NCI-H1105 (cell line): Measurements from ENCODE around the gene TMEM131.
"Not testable (repeated sequence)": the region's sequence is repeated elsewhere in the genome, so short reads cannot be mapped to it uniquely, and the experiment has no call there.

Experiments
- DNase-seq: peaks from one replicate; lab custom pipeline; 2025; lab: John Stamatoyannopoulos, UW

The TMEM131 gene

DNA sequence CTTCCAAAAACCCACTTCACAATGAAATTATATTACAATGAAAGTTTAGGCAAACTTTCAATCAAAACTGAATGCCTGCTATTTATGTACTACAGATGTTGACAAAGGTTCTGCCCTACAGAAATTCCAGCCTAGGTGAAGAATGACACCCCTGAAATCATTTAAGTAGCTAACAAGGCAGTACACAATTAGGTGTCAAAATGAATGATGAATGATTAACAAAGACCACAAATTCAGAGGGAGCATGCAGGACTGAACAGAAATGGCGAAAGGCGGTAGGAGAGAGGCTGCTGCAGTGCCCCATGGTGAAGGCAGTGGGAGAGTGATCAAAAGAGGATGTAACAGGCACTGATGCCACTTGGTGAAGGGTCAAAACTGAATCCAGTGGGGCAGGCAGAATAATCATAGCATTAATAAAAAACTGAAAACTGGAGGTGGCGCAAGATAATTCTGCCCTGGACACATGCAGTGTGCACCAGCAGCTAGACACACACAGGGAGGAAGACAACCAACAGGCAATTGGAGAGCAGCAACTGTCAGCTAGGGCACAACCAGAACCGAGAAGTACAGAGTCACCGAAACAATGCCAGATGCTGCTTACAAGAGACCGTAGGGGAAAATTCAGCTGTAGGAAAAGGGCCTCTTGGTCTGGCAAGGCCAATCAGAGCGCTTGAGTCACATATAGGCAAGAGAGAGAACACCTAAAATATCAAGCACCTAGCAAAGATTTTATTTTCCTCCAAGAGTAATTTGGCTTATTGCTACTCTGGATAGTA, 4.5 kb downstream of the TMEM131 start:
- no peak for DNase-seq

DNA sequence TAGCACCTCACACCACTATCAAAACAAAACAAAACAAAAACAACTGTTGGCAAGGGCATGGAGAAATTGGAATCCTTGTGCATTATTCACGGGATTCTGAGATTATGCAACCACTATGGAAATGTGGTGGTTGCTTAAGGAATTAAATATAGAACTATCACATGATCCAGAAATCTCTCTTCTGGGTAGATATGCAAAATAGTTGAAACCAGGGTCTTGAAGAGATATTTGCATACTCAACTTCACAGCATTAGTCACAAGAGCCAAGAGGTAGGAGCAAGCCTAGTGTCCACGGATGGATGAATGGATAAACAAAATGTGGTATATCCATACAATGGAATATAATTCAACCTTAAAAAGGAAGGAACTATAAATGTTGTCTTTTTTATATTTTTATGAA, 7.0 kb downstream of the TMEM131 start:
- no peak for DNase-seq

DNA sequence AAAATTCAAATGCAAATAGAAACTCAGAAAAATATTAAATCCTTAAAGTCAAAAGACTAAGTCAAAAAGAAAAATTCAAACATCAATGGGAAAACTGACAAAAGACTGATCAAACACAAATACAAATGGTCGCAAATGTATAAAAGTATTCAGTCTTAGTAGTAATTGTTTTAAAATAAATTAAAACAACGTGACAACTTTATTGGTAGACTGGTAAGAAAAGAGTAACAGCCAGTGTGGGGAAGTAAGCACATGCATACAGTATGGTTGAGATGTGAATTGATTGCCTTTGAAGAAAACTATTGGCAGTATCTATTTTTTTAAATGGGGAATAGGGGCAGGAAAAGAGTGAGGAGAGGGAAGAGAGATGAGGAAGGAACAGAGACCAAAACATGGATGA, 9.8 kb downstream of the TMEM131 start:
- DNase-seq: no peak

DNA sequence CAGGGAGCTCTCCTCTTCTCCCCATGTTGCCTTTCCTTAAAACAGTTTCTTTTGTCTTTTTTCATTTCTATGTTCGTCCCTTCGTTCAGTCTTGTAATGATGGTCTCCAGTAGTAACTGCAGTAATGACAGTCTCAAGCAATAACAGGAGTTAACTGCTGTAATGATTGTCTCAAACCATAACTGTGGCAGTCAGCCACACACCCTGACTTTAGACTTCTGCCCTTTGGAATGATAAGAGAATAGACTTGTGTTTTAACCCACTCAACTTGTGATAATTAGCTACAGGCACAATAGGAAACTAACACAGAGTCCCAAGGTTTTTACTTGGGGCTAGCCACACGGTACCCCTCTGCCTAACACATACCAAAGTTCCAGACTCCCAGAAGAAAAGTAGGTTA, 12.1 kb downstream of the TMEM131 start:
- no peak for DNase-seq

DNA sequence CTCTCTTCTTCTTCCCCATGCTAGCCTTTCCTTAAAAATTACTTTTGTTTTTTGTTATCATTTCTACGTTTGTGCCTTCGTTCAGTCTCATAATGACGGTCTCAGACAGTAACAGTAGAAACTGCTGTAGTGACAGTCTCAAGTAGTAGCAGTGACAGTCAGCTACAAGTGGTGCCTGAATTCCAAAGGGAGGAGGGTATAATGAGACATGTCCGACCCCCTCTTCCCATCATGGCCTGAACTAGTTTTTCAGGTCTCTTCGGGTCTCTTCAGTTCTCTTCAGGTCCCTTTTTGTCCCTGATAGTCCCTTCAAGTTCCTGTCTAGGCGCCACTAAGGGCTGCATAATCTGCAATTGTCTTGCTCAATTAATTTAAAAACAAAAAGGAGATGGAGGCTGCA, 12.6 kb downstream of the TMEM131 start:
- no peak for DNase-seq

DNA sequence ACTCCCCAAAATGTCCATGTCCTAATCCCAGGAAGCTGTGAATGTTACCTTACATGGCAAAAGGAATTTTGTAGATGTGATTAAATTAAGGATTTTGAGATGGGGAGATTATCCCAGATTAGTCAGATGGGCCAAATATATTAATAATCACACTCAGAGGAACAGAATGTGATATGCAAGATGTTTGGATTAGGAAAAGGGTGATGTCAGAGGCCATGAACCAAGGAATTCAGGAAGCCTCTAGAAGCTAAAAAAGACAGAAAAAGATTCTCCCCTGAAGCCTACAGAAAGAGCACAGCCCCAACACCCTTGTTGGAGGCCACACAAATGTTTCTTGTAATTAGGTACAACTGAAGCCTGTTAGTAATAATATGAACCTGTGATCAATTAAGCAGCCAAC, 13.1 kb downstream of the TMEM131 start:
- no peak for DNase-seq

DNA sequence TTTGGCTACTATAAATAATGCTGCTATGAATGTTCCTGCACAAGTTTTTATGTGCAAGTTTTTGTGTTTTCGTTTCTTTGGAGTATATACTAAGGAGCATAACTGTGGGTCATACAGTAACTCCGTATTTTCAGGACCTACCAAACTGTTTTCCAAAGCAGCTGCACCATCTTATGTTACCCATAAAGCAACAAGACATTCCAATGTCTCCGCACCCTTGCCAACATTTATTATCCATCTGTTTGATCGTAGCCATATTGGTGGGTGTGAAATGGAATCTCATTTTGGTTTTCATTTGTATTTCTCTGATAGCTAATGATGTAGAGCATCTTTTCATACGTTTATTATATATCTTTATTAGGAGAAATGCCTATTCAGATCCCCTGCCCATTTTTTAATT, 13.8 kb downstream of the TMEM131 start:
- DNase-seq: no peak

DNA sequence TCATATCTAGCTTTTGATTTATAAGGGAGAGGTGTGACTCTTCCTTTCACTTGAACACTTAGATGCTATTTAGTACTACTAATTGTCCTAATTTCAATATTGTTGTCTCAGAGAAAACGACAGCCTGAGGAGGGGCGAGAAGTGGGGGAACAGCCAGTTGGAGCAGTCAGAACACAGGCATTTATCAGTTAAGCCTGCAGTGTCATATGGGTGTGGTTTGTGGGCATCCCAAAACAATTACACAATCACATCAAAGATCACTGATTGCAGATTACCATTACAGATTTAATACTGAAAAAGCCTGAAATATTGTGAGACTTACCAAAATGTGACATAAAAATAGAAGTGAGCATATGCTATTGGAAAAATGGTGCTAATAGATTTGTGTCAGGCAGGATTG, 15.8 kb downstream of the TMEM131 start:
- no peak for DNase-seq

DNA sequence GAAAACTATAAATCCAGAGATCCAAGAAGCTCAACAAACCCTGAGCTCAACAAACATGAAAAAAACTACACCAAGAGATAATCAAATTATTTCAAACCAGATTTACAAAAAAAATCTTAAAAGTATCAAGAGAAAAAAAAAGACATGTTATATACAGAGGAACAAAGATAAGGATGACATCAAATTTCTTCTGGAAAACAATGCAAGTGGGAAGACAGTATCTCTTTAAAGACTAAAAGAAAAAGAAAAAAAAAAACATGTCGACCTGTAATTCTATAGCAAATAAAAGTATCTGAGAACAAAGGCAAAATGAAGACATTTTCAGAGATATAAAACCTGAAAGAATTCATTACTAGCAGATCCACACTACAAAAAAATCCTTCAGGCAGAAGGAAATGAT, 21.3 kb downstream of the TMEM131 start:
- no peak for DNase-seq

DNA sequence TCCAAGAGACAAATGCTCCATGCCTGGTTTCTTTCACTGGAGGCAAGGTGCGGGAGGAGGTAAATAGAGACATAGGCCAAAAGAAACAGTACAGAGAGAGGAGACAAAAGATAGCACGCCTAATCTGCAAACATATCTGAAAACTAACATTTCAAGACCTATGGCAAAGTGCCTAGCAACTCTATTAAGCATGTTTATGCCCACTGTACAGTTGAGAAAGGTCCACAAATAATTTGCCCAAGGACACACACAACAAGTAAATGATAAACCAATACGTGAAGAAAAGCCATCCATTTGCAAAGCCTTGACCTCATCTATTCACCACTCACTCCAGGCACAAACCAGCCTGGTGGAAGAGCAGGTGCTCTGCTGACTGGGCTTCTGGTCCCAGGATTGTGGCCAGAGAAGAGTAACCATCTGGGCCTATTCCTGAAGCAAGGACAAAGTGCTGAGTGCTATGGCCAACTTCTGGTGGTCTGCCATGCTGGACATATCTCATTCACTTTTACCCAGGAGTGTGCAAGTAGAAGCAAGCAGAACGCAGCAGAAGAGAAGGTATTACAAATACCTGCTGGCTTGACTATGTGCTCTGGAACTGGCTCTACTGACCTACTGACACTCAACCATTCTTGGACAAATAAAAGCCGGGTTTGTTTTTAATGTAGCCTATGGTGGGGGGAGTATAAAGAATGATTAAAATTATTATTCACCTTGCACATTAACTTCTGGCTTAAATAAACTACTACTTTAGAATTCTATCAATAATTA, 25.3 kb downstream of the TMEM131 start:
- no peak for DNase-seq

DNA sequence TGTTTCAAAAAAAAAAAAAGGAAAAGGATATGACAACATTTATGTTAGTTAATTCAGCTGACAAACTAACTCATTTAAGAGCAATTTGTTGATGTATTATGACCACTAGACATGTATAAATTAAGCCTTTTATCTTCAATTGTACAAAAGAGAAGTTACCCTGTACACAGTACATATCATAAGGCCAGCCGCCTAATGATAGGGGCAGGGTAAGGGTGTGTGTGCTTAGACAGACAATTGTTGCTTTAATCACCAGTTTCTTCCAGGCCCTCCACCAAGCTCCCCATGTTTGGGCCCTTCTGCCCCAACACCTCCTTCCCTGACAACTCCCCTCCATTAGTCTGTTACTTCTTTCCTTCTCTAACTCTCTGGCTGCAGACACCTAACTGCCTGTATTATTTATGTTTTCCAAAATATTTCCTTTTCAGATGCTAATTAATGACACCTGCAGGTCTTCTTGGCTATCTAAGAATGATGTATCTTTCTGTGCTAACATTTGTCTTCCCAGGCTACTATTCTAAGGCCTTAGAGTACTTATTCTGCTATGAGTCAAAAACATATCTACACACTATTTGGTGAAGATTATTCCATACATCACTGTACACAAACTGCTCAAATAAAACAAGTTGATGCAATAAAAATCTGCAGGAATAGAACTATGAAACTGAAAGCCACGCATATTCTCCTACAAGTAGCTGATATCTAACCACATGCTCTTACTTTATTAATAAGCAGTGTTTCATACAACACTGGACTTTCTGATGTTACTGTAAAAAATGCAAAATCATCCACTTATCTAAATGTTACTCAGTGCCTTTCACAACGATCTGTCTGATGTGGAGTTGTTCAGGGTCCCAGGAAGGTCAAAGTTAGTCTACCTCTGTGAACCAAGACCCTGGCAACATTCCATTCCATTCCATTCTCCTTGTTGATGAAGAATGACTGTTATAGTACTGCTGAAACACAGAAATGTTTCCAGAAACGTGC, 26.4 kb downstream of the TMEM131 start:
- DNase-seq: no peak

DNA sequence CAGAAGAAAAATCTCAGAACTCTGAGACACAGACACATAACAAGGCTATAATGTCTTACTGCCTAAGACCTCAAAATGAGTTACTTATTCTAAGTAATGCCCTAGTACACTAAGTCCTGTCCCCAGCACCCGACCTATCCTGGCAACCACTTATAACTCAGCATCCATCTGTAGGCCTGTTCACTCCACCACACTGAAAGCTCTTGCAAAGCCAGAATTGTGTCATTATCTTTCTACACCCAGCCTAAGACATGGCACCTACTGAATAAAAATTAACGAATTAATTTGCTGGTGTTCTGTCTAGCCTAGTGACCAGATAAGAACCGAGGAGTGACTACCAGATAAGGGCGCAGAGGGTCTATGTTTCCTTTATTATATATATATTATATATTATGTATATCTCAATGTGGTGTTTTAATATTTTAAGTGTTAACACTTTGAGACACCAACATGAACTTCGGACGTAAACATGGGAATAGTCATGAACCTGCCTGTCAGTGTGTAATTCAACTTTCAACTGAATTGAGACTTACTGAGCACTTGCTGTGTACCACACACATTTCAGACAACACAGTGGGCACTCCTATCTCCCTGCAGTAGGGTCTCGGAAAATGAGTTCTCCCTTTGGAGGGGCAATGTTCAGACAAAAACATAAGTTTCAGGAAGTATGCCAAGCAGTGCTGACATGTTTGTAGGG, 27.7 kb downstream of the TMEM131 start:
- DNase-seq: no peak

DNA sequence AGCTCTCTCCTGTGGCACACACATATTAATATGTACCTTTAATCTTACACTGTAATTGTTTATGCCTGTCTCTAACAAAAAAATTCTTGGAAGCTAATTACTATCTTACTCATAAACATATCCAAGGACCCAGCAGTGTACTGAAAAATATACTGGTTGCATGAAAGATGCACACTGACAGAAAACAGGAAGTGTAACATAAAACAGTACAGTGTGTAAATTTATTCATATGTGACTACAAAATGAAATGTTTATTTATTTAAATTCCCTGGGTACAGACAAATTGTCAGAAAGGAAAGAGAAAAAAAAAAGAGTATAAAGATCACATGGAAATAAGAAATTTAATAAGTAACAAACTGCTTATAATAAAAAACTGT, 28.5 kb downstream of the TMEM131 start:
- no peak for DNase-seq

DNA sequence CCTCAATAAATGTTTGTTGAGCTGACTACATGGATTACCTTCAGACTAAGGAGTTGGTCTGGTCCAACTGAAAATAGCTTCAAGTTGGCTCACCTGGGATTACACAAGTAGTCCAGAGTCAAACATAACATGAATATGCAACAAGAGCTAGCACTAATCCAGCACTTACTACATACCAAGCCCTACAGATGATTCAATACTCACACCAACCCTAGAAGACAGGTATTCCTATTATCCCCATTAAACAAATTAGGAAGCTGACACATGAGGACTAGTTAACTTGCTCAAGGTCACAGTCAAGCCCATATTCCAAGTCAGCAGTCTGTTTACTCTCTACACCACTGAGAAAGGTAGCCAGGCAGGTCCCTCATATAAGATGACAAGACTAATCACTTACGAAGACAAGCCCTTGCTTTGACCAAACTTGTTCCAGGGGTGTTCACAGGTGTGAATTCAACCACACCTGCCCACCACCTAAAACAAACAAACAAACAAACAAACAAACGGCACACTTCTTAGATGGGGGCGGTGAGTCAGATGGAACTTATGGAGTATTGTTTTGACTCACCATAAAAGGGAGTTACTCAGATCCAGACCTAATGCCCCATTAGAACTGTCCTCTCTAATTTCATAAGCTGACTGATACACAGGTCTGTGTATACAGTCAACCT, 29.1 kb downstream of the TMEM131 start:
- no peak for DNase-seq

DNA sequence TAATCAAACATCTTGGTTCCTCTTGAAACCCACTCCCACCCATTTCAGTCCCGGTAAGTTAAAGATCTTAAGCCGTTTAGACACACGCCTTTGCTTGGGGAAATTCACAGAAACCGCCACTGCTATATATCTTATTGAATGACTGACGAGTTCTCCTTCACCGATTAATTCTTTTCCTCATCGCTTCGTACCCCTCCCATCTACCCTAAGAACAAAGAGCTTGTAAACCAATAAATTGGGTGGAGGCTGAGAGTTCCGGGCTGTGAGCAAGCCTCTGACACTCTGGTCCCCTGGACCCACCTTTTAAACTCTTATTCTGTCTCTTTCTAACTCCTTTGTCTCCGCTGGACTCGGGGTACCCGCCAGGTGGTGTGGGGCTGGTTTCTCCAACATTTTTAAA, 30.6 kb downstream of the TMEM131 start:
- DNase-seq: no peak

DNA sequence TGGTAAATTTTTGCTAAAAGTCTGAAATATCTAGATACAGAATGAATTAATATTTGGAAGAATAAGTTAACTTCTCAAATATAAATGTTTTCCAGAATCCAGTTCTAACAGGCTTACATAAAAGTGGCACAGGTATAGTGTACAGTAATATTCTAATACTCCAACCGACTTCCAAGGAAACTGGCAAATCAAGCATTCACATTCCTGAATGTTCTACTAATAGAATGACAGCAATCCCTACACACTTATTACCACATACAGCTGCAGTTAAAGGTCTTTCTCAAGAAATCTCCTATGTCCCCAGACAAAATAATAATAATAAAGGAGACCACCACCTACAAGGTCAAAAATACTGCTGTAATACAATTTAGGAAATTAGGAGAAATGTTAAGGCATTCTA, 31.9 kb downstream of the TMEM131 start:
- no peak for DNase-seq

DNA sequence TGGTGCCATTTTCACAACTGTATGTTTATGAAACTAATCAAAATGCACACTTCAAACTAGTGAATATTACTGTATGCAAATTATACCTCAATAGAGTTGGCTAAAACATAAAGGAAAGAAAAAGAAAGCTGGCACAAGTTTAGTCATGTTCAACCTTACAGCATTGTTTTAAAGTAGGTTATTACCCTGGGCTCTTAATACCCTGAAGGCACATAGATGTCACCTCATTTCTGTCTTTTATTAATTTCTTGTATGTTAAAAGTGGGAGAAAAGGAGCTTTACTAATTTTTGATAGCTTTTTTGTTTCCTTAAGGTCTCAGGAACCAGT, 32.7 kb downstream of the TMEM131 start:
- DNase-seq: no peak

DNA sequence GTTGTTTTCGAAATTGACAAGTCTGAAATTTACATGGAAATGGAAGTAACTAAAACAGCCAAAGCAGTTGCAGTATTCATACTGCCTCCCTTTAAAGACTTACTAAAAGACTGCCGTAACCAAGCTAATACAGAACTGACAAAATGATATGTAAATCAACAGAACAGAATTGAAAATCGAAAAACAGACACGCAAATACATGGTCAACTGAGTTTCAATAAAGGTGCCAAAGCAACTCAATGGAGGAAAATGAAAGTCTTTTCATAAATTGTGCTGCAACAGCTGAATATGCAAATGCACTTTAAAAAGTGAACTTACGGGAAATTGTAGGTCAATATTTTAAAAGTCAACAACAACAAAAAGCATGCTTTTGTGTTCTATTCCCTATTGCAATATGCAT, 34.2 kb downstream of the TMEM131 start:
- no peak for DNase-seq

DNA sequence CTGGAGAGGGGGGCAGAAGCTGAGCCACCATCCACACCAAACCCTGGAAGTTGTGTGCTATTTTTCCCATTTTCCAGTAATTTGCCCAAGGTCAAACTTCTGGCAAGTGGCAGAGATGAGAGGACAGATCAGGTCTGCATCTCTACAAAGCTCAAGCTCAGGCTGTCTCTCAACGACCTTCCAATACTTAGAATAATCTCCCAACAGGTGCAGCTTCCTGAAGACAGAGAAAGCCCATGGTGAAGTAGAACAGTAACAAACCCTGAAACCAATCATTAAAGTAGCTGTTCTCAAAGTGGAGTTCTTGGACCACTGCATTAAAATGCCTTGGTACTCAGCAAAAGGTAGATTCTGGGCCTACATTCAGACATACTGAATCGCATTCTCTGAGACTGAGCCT, 37.6 kb downstream of the TMEM131 start:
- DNase-seq: no peak

DNA sequence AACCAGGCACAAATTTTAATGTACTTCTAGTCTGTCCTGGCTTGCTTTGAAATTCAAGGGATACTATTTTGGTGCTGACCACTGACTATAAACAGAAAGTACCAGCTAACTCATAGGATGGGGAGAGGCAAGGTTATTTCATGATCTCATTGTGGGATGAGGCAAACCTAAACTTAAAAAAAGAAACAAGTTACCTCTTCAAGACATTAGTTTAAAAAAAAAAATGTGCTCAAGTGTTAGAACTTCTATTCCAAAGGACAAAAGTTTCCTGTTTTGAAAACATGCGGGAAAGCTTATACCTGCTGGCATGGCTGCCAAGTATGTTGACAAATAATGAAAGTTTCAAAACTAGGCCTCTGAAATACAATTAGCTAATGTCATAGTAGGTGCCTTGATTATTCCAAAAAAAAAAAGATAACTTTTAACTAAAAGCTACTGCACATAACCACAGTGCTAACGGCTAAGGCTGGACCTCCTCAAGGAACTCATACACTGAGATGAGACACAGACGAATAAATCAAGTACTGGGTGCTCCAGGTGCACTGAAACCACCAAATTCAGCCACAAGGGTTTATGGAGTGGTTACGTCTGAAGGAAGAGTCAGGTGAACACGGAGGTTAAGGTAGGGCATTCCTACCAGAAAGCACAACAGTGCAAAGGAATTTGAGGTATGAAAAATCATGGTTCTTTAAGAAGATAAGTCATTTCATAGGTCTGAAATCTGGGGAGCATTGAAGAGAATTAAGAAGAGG, 38.1 kb downstream of the TMEM131 start:
- no peak for DNase-seq

DNA sequence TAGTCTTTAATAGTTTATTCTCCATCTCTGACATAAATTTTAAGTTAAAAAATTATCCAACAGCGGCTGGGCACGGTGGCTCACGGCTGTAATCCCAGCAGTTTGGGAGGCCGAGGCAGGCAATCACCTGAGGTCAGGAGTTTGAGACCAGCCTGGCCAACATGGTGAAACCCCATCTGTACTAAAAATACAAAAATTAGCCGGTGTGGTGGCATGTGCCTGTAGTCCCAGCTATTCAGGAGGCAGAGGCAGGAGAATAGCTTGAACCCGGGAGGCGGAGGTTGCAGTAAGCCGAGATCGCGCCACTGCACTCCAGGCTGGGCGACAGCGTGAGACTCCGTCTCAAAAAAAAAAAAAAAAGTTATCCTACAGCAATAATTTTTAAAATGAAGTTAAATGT, 39.0 kb downstream of the TMEM131 start:
- DNase-seq: not testable (repeated sequence)
